T47D (cell line): ENCODE data around the gene TDO2.
"Not testable (repeated sequence)": the region's sequence is repeated elsewhere in the genome, so short reads cannot be mapped to it uniquely, and the experiment has no call there.

ENCODE experiments used
- DNase-seq, 2 experiments: peaks; one replicate each; pipeline versions ENCODE4 v3.0.0 to v3.0.0-alpha.2; 2011 to 2012; ENCODE audit warnings: low read depth in 1 of 2, low spot score in 1 of 2
- JUND ChIP-seq: IDR thresholded peaks from 2 replicates; pipeline ENCODE4 v1.6.1; 2012; ENCODE audit warnings: low read depth
- in situ Hi-C: cut with HindIII; loops from 2 replicates; pipeline ENCODE4 v1.10.0; 2016; ENCODE audit warnings: low sequenced_read_pairs, low pct_unique_long_range_greater_than_20kb

TDO2 gene

DNA sequence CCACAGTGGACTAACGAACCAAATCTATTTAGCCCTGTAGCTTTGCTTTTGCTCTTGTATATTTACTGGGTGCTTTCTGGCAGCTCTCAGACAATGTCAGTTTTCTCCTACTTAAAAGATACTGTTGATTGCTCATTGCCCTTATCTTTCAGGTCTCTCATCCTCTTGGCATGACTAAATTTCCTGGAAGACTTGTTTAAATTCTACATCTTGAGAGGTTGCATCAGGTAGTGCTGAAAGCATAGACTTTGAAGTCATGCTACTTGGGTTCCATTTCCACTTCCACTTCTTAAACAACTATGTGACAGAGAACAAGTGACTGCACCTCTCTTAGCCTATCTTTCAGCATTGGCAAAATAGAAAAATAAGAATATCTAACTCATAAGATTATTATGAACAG, 8.4 kb downstream of the TDO2 start:
- in situ Hi-C loops = no loop called here
- DNase-seq = no peak
- no peak for TF ChIP-seq JUND

DNA sequence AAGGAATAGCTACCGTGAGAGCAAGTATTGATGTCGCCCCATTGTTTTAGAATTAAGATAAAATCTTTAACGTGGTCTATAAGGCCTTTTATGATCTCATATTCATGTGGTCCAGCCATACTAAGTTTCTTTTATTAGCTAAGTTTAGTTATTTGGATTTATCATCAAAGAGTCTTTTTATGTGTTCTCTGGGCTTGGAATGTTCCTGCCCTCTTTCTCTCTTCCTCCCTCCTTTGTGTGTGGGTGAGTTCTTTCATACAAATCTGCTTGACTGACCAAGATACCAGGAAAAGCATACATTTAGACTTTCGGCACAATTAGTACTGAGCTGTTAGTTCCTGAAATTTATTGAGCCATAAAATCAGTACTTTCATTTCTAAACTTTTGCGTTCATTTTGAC, 11.3 kb downstream of the TDO2 start:
- DNase-seq = no peak
- no peak for TF ChIP-seq JUND
- in situ Hi-C loops = no loop called here

DNA sequence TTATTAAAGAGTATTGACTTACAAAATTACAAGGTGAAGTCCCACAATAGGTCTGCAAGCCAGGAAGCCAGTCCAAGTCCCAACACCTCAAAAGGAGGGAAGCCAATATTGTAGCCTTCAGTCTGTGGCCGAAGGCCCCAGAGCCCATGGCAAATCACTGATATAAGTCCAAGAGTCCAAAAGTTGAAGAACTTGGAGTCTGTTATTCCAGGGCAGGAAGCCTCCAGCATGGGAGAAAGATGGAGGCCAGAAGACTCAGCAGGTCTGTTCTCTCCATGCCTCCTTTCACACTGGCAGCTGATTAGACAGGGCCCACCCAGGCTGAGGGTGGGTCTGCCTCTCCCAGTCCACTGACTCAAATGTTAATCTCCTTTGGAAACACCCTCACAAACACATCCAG, 18.1 kb downstream of the TDO2 start:
- in situ Hi-C loops = no loop called here
- TF ChIP-seq JUND = no peak

DNA sequence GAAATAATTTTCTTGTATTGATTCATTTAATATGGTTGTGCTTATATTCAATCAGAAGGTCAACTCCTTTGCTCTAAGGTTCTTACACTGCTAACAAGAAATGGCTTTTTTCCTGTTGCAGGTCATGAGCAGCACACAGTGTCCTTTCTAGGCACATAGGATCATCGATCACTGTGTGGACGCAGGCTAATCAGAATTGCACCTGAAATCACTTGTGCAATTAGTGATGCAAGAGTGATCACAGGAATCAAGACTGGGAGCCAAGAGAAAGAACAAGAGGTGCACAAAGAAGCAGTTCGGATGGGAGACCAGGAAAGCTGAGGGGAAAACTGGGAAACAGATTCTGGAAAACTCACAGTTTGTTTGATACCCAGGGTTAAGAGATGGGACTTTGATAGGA, 21.1 kb downstream of the TDO2 start:
- no peak for DNase-seq
- no peak for TF ChIP-seq JUND
- in situ Hi-C loops = no loop called here

More for the DNA sequence above, 18.1 kb downstream of the TDO2 start:
- DNase-seq = no peak

DNA sequence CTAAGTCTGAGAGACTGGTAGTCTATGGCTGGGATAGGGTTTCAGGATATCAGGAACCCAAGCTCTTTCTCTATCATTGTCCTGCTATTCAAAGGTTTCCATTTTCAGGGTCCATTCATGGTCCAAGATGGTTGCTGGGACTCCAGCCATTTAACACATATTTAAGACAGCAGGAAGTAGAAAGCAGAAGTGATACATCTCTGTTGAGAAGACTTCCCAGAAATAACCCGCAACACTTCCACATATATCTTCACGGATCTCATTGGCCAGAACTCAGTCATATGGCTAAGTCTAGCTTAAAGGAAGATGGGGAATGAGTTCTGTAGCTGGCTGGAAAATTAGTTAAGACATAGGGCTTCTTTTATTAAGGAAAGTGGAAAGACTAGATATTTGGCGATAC, 26.3 kb downstream of the TDO2 start:
- no peak for TF ChIP-seq JUND

DNA sequence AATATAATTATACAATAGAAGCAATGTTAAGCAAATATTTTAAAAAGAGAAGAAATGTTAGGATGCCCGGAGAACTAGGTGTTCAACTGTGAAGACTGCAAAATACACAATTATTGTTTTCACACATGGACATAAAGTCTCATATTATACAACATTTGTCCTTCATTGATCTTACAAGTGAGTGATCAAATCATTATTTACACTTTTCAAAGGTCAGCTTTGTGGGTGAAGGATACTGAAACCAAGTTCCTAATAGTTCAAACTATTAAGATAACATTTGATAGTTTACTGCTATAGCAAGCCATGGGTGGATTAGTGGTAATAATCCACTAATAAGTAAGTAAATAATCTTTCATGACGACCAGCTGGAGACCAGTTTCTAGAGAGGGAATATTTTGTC, 26.8 kb downstream of the TDO2 start:
- no peak for DNase-seq
- TF ChIP-seq JUND = no peak
- in situ Hi-C loops = no loop called here

More for the DNA sequence above, 26.3 kb downstream of the TDO2 start:
- DNase-seq = no peak
- in situ Hi-C loops = no loop called here

DNA sequence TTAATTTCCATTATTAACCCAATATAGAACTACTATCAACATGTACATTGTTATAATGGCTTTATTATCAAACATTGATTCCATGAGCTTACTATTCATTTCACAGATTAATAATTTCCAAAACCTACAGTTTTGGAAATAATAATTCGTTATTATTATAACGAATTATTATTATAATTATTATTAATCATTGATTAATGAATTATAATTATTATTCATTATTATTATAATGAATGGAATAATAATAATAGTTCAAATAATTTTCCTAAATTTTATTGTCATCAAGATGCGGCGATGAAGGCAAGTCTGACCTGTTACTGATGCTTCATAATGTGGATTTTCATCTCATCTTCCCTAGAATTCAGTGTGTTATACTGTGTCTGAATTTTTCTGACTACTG, 28.1 kb downstream of the TDO2 start:
- in situ Hi-C loops = no loop called here

DNA sequence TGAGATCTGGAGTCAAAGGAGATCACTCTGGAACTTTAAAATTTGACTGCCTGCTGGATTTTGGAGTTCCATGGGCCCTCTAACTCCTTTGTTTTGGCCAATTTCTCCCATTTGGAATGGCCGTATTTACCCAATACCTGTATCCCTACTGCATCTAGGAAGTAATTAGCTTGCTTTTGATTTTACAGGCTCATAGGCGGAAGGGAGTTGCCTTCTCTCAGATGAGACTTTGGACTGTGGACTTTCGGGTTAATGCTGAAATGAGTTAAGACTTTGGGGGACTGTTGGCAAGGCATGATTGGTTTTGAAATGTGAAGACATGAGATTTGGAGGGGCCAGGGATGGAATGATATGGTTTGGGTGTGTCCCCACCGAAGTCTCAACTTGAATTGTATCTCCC, 31.1 kb downstream of the TDO2 start:
- DNase-seq, in situ Hi-C loops: not testable (repeated sequence)

More for the DNA sequence above, 28.1 kb downstream of the TDO2 start:
- DNase-seq = no peak
- no peak for TF ChIP-seq JUND

DNA sequence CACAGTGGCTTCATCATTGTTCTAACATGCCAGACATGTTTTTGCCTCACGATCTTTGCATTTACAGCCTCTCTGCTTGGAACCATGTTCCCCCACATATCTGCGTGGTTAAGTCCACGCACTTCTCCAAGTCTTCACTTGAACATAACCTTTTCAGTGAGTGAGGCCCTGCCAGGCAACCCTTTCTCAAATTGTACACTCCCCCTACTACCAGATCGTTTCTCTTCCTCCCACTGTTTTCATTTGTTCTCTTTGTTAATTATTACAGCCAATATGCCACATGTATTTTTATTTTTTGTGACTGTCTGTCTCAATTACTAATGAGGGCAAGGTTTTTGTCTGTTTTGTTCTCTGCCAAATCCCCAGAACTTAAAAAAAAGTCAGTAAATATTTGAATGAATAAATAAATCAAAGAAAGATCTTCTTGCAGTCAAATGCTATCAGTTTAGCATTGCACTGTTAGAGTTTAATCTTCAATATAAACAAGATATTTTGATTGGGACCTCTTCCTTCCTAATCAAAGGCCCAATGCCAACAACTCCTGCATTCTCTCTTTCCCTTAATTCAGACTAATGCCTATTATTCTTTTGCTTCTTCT, 32.0 kb downstream of the TDO2 start:
- DNase-seq = no peak
- in situ Hi-C loops = no loop called here
- no peak for TF ChIP-seq JUND

DNA sequence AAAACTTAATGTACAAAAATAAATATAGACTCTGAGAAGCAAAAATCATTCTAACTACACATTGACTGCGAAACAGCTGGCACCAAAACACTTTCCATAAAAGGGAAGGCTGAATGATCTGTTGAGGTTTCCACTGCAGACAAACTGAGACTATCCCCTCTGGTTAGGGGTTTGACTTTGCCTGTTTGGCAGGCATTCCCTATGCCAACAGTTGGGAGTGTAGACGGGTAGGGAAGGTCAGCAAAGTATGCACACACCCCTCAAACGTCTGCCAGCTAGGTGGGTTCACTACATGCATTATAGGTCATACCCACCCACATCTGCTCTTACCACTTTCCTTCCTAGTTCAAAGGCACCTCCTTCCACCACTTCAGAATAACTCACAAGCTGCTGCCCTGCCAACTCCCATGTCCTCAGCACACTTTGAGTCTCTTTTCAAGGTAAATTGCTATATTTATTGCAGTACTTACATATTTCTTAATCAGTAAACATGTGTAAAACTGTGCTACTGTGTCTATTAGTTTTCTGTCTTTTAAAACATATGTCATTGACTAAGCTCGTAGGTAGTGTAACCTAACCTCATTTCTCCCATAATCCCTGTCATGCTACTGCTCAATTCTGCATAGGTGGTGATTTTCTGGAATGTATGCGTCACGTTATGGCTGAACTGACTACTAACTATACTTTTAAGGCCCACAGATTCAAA, 37.7 kb downstream of the TDO2 start:
- in situ Hi-C loops = no loop called here
- no peak for TF ChIP-seq JUND
- no peak for DNase-seq

DNA sequence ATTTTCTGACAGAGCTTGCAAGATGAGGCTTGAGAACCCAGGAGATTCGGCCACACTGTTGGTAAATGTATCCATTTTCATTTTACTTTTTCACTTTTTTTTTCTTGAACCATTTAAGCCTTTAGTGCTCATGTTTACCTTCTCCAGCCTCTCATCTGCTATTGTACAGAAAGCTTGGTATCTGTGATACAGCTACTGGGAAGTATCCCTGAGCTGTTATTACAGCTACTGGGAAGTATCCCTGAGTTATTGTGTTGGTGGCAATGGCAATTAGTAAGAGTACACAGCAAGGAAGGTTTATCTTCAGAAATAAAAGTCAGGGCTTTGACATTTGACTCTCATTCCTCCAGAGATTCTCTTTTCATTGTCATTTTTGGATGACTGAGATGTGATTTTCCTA, 38.3 kb downstream of the TDO2 start:
- no peak for DNase-seq
- TF ChIP-seq JUND = no peak
- in situ Hi-C loops = no loop called here

DNA sequence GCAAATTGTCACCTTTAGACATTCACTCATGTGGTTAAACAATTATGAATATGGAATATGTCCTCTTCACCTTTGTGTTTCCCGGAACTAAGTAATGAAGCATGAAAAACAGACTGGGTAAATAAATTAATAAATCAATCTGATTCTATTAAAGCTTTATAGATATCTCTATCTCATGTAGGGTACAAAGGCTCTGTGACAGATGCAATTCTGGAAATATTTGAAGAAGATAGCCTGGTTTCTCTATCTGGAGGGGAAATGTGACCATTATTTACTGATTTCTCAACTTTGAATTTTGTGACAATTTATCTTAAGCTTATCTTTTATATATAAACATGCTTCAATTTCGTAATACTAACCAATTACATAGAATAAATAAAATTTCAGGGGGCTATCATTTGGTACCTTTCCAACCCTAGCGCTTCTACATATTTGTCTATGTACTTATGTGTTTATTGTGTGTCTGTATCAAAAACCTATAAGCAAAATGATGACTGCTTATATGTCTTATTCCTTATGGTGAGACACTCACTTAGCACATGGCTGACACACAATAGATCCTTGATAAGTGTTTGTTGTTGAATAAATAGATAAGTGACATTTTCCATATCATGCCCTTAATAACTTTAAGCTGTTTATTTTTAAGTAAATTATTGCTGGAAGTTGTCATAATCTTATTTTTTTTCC, 40.3 kb downstream of the TDO2 start:
- no peak for DNase-seq
- no peak for TF ChIP-seq JUND
- in situ Hi-C loops = no loop called here

DNA sequence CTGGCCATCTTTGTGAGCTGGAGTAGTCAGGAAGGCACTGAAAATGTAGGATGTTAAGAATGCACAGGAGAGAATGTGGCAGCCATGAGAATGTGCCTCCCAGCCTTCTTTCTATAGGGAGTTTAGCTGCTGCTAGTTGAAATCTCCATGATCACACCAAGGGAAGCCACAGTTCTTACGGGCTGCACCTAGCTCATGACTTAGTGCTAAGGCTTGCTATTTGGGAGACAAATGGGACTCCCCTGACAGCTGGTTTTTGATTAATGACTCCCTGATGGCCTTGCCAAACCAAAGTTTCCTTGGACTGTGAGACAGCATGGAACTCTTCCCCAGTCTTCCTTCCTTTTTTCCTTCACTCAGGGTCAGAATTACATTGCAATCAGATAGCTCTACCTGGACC, 41.0 kb downstream of the TDO2 start:
- no peak for DNase-seq
- in situ Hi-C loops = no loop called here
- no peak for TF ChIP-seq JUND
